Activated CD4-positive, alpha-beta T cell treated with anti-CD3 and anti-CD28 coated beads, Interleukin-10, Interleukin-2, amounts not matched to agents 100 ng/mL and 50 ng/mL, durations not matched to agents 16 hours and 8 hours (primary cell): ENCODE results near the gene WASF3.

Source experiments
- DNase-seq: peaks from one replicate; pipeline ENCODE4 v3.0.0-alpha.2; 2020

Gene WASF3

DNA sequence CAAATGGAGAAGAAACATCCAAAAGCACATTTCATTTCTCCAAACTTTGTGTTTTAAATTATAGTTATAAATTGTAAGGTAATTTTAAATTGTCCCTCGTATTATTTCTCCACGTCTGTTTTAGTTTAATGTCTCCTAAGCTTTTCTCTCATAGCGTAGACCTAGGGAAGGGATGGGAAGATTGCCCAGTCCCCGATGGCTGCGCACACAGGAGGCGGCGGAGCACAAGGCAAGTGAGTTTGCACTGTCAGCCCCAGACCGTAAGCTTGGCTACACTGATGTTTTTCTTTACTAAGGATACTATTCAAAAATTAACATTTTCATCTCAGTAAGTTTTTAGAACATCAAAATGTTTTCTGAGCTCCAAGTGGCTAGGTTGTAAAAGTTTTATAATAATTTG lies 130.8 kb downstream of the WASF3 start:
- DNase-seq: no peak

DNA sequence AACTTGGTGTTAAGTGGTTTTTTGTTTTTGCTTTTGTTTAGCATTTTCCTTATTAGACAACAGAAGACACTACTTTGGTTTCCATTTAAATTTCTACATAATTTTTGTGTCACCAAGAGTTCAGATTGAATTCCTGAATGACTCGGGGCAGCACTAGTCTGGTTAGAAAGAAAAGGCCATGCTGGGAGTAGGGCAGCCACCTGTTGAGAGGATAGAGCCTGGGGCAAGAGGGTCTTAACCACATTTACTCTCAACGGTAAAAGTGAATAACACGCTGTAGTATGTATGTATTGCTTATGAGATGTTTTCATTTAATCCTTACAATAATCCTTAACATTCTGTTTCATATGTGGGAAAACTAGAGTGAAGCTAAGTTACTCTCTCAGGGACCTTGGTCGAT lies 131.5 kb downstream of the WASF3 start:
- no peak for DNase-seq

DNA sequence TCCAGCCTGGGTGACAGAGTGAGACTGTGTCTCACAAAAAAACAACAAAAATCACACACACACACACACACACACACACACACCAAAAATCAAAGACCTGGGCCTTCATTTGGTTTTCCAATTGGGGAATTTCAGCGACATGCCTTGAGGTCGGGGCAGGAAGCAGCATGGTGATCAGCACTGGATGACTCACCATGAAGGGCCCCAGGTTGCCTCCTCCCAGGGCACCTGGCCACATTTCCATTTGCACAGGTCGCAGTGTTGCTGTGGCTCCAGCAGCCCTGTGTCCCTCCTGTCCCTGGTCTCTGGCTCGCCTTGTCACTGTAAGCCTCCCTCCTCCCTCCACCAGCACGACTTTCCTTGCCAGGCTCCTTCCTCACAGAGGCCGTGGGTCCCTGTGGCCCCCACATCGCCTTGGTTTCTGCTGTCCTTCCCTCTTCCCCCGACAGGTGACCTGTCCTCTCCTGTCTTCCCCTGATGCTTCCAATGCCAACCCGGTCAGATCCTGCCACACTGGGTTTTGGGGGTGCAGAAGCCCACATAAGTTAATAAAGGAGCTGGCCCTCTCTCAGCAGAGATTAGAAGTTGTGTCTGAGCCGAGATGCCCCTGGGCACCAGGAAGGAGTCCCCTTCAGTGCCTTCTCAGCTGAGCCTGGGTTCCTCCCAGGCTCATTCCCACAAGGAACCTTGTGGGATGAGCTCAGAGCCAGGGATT lies 136.4 kb downstream of the WASF3 start:
- no peak for DNase-seq

DNA sequence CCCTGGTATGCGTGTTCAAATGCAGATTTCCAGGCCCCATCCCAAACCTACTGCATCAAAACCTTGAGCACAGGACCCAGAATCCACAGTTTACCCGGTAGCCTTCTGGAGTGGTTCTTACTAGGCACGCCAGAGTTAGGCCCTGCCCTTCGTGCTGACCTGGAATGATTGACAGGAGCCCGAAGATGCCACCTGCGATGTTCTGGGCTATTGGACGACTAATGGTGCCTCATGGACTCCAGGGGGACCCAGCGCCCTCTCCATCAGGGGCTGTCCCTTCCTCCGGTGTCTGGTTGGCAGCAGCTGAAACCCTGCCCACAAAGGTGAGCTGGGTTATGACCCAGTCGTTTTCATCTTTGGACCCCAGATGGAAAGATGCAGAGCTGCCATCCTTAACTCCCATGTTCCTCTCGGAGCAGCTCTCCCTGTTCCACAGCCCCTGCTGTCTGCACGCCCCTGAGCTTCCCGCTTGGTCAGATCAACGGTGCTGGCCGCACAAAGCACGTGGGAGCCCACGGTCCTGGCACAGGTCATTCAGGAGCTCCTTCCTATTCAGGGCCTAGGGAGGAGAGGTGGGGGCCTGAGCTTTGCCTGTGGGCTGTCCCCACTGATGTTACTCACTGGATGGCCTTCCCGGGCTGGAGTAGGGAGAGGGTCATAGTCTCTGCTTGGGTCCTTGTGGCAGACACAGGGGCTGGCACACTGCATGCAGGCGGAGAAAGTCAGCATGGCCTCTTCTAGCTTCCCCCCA lies 137.3 kb downstream of the WASF3 start:
- no peak for DNase-seq

DNA sequence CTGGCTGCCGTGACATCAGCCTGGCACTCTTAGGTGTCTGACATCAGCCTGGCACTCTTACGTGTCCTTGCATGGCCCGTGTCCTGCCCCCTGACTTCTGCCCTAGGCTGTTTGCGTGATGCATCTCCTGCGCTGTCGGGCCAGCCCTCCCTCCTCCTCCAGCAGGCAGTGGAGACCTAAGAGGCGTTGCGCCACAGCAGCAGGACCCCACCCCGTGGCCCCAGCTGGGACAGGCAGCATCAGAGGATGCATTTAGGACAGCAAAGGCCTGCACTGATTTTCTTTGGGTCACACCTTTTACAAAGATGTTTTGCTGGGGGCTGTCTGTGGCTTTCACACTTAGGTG lies 137.8 kb downstream of the WASF3 start:
- no peak for DNase-seq

DNA sequence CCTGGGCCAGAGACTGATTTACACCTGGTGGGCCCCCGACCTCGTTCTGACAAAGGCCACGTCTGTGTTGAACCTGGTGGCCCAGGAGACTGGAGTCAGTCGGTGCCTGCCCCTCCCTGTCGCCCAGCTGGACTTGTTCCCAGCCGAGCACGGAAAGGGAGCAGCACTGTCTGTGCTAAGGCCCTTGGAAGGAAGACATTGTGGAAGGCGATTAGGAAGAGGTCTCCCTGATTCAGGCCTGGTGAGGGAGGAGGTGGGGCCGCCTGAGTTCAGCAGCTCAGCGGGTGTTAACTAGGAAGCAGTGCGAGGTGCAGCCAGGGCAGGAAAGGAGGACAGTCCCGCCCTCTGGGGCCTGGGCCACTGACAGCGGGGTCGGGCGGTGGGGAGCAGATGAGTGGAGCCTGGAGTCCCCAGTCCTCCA lies 138.4 kb downstream of the WASF3 start:
- DNase-seq: no peak

DNA sequence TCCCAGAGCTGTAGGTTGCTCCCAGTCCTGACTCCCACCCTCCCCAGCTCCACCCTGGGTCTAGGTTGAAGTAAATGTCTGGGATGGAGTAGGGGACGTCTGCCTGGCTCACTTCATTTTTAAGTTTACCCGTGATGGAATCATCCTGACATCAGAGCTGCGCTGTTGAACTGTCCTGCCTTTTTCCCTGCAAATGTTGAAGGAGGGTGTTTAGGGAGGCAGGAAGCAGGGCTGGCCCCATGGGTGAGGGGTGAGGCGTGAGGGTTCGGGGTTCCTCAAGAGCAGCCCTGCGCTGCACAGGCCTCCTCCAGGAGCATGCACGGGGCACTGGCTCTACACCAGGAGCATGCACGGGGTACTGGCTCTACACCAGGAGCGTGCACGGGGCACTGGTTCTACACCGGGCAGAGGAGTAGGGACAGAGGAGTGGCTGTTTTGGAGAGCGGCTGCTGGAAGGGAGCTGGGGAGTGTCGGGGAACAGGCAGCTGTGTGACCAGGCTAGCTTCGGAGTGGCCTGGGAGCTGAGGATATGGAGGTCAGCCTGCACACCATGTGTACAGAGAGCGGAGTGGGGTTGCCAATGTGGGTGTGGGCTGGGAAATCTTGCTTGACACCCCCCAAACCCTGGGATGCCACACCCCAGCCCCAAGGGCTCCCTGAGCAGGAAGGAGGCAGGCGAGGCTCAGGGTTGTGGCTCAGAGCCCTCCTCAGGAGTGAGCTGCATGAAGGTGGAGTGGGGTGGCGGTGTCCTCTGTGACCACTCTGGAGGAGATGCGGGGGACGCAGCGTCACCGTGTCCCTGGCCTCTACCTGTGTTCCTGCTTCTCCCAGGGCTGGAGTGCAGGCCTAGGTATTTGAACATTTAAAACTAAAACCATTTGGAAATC lies 139.8 kb downstream of the WASF3 start:
- no peak for DNase-seq

DNA sequence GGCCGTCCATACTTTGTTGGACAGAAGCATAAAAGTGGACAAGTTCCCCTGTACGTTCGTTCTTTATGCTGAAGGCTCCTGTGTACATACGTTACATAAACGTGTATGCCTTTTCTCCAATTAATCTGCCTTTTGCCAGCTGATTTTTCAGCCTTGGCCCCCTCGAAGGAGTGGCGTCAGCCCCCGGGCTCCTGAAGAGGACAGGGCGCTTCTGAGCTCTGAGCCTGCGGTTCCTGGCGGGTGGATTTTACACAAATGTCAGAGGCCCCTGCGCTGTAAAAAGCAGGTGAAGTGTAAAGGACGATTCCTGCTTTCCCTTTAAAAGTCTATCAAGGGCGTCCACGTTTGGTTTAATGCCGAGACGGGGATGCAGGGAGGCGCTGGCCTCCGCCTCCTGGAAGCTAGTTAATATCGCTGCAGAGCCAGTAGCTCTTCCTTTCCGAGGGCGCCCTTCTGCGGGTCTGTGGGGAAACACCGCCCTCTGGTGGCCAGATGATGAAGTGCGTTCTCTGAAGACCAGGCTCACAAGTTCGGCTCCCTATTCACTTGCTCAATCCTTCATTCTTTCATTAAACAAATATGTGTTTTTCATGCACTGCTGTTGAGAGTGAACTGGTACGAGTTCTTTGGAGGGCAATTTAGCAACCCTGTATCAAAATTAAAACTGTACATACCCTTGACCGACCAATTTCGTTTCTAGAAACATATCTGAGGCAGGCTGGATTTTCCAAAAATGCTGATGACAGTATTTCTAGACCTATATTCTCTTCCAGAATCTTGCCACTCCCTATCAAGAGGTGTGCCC lies 141.1 kb downstream of the WASF3 start:
- peak; percentile 80 for DNase-seq

DNA sequence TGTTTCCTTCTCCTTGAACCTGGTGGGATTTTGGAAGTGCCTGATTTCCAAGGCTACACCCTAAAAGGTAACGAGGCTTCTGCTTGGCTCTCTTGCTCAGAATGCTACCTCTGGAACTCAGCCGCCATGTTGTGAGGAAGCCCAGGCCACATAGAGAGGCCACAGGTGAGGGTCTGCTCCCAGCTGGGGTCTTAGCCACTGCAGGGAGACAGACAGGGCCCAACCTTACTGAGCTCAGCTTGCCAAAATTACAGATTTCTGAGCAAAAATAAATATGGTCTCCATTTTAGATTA lies 141.7 kb downstream of the WASF3 start:
- no peak for DNase-seq

DNA sequence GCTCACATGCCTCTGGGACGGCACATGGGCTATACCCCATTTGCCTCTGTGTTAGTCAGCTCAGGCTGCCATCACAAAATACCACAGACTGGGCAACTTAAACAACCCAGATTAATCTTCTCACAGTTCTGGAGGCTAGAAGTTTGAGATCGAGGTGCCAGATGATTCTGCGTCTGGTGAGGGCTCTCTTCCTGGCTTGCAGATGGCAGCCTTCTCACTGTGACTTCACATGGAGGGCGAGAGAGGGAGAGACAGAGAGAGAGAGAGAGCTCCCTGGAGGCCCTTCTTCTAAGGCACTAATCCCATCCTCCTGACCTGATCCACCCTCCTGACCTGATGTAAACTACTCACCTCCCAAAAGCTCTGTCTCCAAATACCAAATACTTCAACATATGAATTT lies 148.1 kb downstream of the WASF3 start:
- DNase-seq: no peak

DNA sequence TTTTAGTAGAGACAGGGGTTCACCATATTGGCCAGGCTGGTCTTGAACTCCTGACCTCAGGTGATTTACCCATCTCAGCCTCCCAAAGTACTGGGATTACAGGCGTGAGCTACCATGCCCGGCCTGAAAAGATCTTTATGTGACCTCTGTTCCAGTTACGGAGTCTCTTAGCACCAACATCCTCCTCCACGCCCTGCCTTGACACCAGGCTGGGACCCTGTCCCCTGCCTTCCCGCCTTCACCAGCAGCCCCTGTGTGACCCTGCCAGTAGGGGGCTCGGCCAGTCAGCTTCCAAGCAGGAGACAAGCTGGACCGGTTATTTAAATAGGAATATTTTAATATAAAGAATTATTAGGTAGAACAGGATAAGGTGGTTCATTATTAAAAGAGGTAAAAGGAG lies 148.9 kb downstream of the WASF3 start:
- no peak for DNase-seq

DNA sequence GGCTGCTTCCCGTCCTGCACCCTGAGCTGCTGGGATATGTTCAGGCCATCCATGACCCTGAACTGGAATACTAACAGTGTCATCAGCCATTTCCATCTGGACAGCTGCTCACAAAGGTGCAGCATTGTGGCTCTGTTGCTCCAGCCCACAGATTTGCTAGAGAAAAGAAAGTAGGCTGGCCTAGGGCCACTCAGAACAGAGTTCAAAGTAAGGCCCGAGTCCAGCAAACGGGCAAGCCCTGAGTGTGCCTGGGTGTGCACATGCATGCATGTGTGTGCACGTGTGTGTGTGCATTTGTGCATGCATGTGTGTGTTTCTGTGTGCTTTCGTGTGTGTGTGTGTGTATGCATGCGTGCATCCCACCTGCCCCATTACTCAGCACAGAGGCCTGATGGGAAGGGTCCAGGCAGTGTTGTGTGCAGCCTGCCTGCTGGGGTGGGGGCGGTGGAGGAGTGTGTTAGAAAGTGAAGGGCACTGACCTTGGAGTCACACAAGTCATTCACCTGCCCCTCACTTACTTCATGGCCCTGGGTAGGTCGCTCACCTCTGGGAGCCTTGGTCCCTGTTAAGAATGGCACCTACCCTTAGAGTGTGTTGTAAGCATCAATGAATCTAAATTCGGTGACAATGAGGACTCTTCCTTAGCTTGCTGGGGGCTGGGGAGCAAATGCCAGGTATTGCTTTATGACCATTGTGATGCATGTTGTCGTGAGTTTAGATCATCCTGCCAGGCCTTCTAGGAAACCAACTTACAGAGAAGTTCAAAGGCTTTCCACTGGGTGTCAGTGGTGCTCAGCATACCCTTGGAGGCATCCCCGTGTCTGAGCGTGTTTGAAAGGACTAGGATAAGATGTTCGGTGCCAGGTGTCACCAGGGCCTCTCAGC lies 149.9 kb downstream of the WASF3 start:
- peak; percentile 50 for DNase-seq

DNA sequence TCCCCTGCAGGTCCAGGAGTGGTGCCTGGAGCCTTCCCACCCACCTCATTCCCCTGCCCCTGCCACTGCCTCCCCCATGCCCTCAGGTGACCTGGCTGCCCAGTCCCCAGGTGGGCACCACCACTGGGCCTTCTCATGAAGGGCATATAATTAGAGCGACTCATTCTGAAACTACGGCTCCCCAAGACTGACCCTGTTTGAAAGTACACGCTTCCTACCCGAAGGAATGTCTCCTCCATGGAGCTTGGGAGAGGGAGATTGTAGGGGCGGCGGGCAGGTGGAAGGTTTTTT lies 150.5 kb downstream of the WASF3 start:
- DNase-seq: no peak

DNA sequence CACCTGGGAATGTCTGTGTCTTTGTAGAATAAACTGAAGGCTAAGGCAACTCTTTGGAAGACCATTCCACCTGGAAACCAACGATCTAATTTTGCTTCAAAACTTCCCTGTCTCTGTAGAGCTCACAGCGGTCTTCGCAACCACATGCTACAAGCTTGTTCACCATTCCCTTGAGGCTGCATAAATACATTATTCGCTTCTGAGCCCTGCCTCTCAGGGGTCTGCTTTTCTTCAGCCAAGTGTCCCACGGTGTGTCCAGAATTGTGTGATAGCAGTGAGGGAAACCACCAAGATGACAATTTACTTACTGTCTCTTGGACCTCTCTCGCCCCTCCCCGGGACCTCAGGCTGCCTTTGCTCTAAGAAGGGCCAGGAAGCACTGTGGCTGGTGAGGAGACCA lies 152.0 kb downstream of the WASF3 start:
- DNase-seq: no peak

DNA sequence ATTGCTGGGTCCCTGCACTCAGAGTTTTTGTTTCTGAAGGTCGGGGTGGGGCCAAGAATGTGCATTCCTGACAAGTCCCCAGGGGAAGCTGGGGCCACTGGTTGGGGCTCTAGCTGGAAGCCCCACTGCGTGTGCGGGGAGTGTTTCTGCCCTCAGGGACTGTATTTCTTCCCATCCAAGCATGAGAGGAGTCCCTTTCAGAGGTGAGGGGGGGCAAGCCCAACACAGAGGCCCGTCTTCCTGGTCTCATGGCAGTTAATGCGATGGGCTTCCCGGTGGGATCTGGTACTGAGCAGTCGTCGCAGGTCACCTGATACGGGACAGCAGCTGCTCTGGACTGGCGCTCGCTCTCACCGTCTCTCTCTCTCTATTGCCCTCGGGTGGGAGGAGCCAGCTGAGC lies 152.7 kb downstream of the WASF3 start:
- DNase-seq: no peak

DNA sequence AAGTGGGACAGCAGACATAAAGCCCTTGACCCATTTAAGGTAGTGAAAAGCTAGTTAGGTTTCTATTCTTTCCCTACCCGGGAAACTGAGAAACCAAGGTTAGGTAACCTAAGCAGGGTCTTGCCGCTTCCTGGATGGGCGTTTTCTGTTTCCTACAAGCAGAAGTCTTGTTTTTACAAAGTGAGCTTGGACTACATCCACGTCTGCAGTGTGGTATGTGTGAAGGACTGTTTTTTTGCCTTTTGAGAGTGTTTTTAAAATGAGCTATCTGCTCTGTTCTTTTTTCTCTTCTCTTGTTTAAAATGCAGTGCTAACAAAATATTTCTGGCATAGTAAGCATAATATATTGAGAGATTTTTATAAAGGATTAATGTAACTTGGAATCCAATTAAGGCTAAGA lies 153.7 kb downstream of the WASF3 start:
- no peak for DNase-seq

DNA sequence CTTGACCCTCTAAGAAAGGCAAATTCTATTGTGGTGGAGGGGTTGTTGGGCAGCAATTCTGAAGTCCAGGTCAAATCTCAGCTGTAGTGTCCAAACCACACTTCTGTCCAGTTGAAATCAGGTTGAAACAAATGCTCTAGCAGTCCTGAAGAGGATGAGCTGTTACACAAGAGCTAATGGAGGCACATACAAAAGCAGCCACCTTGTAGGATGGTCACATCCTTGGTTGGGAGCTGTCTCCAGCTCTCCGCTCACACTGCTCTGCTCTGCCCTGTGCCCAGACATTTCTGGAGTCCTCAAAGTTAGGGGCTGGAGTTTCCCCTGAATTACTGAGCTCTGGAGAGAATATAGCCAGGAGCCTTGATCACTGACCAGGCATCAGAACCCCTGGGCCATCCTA lies 155.9 kb downstream of the WASF3 start:
- no peak for DNase-seq

DNA sequence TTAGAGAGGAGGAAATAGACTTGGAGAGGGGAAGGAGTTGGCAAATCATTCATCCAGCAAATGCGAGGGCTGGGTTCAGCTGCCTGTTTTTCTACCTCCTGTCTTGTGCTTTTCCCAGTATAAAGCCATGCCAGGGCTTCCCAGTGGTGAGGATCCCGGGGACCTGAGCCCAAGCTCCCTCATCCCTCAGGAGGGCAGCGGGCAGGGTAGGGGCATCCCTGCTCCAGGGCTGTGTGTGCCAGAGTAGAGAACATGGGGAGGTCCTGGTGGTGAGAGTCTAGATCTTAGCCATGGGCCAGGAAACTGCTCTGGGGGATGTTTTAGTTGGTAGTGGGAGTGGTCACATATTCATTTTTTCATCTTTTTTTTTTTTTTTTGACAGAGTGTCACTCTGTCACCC lies 159.5 kb downstream of the WASF3 start:
- DNase-seq: no peak

DNA sequence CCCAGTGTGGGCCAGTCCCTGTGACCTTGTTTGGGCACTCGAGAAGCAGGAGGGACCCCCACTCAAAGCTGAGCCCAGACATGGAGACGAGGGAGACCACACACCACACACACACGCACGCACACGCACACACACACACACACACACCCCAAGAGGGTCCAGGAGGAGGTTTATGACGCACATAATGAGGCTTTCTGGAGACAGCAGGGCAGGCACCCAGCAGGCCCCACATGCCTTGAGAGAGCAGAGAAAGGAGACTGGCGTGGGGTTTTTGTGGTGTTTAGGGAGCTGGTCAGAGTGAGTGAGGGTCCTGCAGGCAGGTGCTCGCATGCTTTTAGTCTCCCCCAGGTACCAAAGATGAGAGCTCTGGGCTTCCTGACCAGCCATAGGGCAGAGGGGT lies 160.7 kb downstream of the WASF3 start:
- no peak for DNase-seq

DNA sequence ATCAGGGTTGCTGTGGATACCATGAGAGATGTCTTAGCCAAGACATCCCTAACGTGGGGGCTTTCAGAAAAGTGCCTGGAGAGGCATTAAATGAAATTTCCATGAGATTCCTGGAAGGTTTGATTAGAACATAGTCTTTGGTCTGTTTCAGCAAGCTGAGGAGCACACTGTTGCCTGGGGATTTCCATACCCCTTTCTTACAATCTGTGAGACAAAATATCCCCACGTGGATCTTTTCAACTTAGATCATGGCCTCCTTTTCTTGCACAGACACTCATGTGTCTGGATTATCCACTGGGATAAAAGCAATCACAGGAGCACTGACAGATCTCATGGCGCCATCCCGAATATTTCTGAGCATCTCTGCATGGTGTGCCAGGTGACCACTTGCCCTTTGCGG lies 161.4 kb downstream of the WASF3 start:
- DNase-seq: no peak

DNA sequence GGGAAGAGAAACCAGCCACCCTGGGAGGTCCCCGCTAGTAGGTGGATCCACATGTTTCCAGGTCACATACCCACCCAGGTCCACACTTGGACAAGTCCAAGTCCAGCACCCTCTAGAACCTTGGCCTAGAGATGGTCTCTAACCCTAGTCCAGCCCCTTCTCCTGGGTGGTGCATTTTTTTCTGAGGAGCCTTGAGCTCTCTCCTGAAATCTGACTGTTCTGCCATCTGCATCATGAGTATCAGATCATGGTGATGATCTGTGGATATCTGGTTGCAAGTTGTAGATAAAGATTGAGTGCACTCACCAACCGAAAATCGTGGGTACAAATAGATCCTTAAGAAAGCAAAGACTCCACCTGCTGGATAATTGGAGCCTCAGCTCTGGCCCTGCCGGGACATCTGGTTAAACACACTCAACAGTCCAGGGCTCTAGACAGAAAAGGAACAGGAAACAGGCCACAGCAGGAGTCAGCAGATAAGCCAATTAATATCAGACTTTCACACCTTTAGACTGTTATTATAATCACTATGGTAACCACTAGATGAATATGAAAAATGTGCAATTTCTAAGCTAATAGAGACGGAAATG lies 162.0 kb downstream of the WASF3 start:
- DNase-seq: no peak
